GM04503 (cell line): Measurements from ENCODE around the gene TTI1.

Experiments used
- DNase-seq: peaks from one replicate; pipeline ENCODE4 v3.0.0-alpha.2; 2012; ENCODE audit warnings: low read depth

Gene TTI1

GRCh38 chr20:38054647-38055046 lies 21.4 kb upstream of the TTI1 start:
- no peak for DNase-seq

GRCh38 chr20:38052870-38053269 lies 19.6 kb upstream of the TTI1 start:
- DNase-seq, result no peak

DNA sequence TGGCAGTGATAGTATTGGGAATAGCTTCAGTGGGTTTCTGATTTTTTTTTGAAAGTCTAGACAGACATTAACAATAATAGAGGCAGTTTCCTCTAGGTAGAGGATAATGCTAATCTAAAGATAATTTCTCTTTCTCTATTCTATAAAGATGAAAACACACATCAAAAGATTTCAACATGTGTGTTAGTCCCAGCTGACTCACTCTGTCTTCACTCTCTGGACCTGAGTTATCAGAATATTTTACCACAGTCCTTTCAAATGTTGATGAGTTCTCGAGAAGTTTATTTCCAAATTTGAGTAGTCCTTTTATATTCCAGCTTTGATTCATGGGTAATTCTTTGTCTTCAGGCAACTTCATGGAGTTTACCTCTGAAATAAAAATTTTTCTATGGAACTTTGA lies 17.4 kb upstream of the TTI1 start:
- no peak for DNase-seq

DNA sequence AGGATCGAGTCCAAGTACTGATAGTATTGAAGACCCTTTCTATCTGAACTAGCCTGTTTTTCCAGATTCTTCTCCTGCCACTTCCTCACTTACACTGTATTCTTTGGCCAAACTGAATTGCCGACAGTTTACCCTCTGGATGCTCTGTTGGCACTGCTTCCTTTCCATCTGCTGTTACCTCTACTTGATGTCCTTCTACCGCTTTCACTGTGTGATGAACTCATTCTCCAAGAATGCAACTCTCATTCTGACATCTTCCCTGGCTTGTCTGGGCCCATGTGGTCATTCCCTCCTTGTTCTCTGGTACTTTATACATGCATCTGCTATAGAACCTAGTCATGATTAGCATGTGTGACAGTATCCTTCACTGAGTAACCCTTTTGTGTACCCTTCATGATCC lies 16.5 kb upstream of the TTI1 start:
- no peak for DNase-seq

- DNase-seq, result no peak
These were observed 13.3 kb upstream of the TTI1 start for GRCh38 chr20:38046572-38046971.

- no peak for DNase-seq
These were observed 11.4 kb upstream of the TTI1 start for GRCh38 chr20:38044685-38045084.

DNA sequence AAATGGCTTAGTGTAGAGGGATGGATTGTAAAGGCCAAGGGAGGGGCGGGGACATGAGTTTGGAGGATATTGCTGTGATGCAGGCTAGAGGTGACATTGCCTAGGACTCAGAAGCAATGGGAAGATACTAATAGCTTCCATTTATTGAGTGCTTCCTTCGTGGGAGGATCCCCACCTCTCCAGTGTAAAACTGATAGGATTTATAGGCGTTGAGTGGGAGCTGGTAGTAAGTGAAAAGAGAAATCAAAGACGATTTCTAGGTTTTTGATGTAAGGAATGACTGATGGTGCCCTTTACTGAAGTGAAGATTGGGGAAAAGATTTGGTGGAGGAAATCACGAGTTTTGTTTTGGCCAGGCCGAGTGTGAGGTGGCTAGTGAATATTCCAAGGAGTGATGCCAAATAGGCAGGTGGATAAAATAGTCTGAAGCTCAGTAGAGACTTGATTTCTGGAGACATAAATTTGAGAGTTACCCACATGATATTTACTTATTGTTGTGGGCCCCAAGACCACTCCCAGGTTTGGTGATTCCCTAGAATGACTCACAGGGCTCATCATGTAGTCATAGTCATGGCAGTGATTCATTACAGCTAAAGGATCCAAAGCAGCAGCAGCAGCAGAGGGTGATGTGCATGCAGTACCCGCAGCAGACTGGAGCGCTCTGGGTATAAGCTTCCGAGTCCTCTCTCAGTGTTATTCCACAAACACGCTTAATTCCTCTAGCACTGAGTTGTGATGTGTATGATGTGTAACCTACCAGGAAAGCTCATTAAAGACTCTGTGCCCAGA lies 10.4 kb upstream of the TTI1 start:
- no peak for DNase-seq

- DNase-seq, result no peak
These were observed 7.0 kb upstream of the TTI1 start for GRCh38 chr20:38040276-38040675.

DNA sequence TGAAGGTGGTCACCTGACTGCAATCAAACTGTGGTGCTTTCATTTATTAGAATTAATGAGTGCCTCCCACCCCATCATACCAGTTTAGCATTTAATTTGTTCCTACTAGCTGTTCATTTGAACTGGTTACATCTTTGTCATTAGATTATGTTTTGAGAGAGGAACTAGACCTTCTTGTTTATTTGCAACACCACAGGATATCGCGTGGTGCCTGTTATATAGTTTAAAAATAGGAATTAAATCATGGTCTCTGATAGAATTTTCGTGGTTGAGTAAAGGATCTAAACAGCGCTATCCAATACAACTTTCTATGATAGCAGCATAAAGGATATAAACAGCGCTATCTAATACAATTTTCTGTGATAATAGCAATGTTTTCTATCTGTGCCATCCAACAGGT lies 3.1 kb upstream of the TTI1 start:
- DNase-seq, result no peak

GRCh38 chr20:38034961-38035360 lies 1.7 kb upstream of the TTI1 start:
- DNase-seq, result no peak

- no peak for DNase-seq
These were observed 923 bp upstream of the TTI1 start for GRCh38 chr20:38034108-38034649.

DNA sequence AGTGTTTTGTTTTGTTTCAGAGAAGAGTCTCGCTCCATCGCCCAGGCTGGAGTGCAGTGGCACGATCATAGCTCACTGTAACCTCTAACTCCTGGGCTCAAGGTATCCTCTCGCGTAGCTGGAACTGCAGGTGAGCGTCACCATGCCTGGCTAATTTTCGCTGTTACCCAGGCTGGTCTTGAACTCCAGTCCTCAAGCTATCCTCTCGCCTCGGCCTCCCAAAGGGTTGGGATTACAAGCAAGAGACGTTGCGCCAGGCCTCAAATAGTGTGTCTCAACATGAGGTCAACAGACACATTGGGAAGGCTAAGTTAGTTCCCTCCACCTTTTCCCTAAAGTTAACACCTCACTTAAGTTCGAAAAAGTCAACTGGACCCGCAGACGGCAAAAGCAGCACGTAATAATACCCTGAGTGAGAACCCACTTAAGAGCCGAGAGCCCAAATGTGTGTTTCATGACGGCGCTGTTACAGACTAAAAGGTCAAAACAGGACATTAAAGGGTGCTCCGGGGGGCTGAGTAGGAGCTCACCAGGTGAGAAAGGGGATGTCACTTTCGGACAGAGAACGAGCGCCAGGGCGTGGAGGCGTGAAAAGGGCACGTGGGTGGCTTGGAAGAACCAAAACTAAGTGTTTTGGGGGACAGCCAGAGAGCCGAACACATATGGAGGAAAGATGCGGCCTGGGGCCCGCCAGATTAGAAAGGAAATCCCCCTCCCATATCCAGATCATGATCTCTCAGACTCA lies 499 bp downstream of the TTI1 start:
- no peak for DNase-seq

DNA sequence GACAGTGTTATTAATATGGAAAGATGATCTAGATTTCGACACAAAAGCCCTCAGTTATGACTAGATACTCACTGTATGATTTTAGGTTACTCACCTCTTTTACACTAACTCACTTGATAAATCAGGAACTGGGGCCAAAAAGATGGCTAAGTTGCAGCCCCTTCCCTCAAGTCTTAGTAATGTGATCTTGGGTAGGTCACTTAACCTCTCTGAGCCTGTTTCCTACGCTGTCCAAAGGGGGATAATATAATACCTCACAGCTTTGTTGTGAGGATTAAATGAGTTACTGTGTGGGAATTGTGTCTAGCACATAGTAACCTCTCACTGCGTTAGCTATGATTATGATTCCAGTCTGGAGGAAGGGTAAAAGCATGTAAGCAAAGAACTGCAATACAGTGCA lies 1.3 kb downstream of the TTI1 start:
- no peak for DNase-seq

DNA sequence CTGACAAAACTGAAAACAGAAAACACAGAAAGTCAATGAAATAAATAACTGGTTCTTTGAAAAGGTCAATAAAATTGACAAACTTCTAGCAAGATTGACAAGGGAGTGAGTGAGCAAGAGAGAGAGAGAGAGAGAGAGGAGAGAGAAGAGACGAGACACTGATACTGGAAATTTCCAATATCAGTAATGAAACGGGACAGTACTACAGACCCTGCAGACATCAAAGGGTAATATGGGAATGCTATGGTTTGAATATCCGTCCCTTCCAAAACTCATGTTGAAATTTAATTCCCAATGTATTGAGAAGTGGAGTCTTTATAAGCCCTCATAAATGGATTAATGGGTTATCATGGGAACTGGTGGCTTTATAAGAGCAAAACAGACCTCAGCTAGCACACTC lies 3.8 kb downstream of the TTI1 start:
- DNase-seq, result no peak

- no peak for DNase-seq
These were observed 8.8 kb downstream of the TTI1 start for GRCh38 chr20:38024496-38024895.

DNA sequence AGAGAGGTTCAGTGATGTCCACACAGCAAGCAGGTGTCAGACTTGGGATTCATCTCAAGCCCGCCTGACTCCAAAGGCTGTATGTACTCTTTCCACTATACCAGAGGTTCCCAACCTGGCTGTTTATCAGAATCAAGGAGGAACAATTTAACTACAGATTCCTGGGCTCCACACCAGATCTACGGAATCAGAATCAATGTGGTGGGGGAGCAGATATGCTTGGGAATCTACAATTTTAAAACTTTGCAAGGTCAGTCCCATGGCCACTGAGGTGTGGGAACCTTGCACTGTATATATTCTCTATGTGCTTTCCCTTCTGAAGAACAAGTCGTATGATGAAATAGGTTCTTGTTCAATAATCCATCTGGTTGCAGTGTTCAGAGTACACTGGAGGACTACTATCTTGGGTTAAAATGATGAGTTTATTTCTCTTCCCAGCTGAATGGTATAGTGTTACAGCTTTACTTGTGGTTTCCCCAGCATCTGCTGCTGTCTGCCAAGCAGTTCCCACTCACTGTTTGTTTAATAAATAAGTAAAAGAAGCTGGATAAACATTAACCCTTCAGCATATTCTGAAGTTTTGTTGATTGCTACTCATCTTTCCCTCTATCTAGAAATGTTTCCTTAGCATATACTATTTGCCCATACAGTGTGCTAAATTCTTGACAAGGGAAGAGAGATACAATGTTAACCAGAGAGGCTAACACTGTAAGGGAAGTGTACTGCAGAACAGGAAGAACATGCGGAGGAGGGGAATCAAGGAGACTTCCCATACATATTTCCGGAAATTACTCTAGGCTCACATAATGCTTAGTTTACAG lies 9.9 kb downstream of the TTI1 start:
- DNase-seq, result no peak

GRCh38 chr20:38021087-38021772 lies 12.0 kb downstream of the TTI1 start:
- DNase-seq, result no peak

- DNase-seq, result no peak
These were observed 14.9 kb downstream of the TTI1 start for GRCh38 chr20:38018385-38018784.

DNA sequence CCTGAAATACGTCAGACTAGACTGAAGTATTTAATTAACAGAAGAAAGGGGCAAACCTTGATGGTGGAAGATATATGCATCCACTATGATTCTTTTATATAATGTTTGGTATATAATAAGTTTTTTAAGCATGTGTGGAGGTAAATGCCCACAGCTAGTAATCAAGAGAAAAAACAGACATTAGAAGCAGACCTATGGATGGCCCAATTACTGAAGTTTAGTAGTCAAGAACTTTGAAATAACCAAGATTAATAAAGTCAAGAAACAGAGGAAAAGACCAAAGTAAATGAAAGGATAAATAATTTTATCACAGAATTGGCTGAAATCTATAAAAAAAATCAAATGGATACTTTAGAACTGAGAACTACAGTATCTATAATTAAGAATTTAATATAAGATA lies 15.3 kb downstream of the TTI1 start:
- DNase-seq, result no peak

GRCh38 chr20:38013887-38014286 lies 19.4 kb downstream of the TTI1 start:
- no peak for DNase-seq

GRCh38 chr20:38012332-38012731 lies 20.9 kb downstream of the TTI1 start:
- no peak for DNase-seq

DNA sequence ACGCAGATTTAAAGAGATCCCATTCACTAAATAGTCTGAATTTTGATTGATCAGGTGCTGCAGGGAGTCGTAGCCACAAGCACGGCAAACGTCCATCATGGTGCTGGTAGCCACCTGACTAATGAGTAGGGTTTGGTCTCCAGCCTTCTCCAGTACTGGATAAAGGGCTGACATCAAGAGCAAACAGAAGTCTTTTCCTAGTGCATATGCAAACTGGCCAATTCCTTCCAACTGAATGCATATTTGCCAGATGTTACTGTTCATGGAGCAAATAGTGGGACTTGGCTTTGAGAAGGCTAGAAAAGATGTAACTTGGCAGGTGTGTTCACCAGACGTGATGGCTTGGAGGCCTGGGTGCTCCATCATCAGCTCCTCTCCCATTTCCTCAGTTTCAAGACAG lies 21.6 kb downstream of the TTI1 start:
- DNase-seq, result no peak
